Measurements from ENCODE around the gene AZU1. TPM values are rescaled to one million over a fixed set of nuclear protein-coding genes. Genes with fewer than 3 reads are reported as not detected.

The AZU1 gene
- total RNA-seq, 1 experiment from 2014 or later, result not detected

DNA sequence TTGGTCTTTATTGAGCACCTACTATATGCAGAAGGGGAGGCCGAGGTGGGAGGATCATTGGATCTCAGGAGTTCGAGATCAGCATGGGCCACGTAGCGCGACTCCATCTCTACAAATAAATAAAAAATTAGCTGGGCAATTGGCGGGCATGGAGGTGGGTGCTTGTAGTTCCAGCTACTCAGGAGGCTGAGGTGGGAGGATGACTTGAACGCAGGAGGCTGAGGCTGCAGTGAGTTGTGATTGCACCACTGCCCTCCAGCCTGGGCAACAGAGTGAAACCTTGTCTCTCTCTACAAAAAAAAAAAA, 35.6 kb downstream of the AZU1 start:
- Histone ChIP-seq H3K4me3 (ENCODE audit: low read length) (no peak overlapping the region), H3K9me3 (ENCODE audit: low read length) (no peaks in the 10 kb centered on the region), H3K4me2 (ENCODE audit: low read length) (no peak overlapping the region), H4K20me1 (ENCODE audit: low read length) (no peaks in the 10 kb centered on the region), H3F3A (ENCODE audit: low read length, unreplicated experiment) (no peaks in the 10 kb centered on the region), H3K36me3 (ENCODE audit: low read depth, low read length) (no peaks in the 10 kb centered on the region), H3K27ac (ENCODE audit: low read length) (no peak overlapping the region), H3K27me3 (ENCODE audit: low read length) (no peaks in the 10 kb centered on the region), H3K79me2 (ENCODE audit: low read length) (no peaks in the 10 kb centered on the region), H3K9ac (ENCODE audit: low read length) (no peak overlapping the region), H3K4me1 (ENCODE audit: insufficient read depth, low read length) (no peaks in the 10 kb centered on the region), H2AFZ (ENCODE audit: low read length) (no peak overlapping the region), H3K9me2 (replicated peaks; ENCODE audit: low read length) (no peaks in the 10 kb centered on the region)
- intact Hi-C loops (cut with micrococcal nuclease), result no loop called here
- ATAC-seq (no peak), DNase-seq (no peak)
- TF ChIP-seq EZH2 (IDR thresholded peaks at IDR 0.05; ENCODE audit: low read length, unreplicated experiment), result no peak
- TF ChIP-seq, protein P1, sequence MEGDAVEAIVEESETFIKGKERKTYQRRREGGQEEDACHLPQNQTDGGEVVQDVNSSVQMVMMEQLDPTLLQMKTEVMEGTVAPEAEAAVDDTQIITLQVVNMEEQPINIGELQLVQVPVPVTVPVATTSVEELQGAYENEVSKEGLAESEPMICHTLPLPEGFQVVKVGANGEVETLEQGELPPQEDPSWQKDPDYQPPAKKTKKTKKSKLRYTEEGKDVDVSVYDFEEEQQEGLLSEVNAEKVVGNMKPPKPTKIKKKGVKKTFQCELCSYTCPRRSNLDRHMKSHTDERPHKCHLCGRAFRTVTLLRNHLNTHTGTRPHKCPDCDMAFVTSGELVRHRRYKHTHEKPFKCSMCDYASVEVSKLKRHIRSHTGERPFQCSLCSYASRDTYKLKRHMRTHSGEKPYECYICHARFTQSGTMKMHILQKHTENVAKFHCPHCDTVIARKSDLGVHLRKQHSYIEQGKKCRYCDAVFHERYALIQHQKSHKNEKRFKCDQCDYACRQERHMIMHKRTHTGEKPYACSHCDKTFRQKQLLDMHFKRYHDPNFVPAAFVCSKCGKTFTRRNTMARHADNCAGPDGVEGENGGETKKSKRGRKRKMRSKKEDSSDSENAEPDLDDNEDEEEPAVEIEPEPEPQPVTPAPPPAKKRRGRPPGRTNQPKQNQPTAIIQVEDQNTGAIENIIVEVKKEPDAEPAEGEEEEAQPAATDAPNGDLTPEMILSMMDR (conservative IDR thresholded peaks at IDR 0.05; ENCODE audit: low read depth, low read length), result no peak
- no peak for TF ChIP-seq EZH2phosphoT487 (IDR thresholded peaks at IDR 0.05; ENCODE audit: borderline replicate concordance, low read length)
- BruUV-seq (replicated peaks), result no TSS peak
- POLR2A ChIA-PET (ENCODE audit: unreplicated experiment), result interaction anchor here (0.6 kb wide), 1 partner anchor 13 kb away, joined by 5 read pairs; no protein-coding TSS in a partner anchor
- CTCF ChIA-PET, result no interaction called here

DNA sequence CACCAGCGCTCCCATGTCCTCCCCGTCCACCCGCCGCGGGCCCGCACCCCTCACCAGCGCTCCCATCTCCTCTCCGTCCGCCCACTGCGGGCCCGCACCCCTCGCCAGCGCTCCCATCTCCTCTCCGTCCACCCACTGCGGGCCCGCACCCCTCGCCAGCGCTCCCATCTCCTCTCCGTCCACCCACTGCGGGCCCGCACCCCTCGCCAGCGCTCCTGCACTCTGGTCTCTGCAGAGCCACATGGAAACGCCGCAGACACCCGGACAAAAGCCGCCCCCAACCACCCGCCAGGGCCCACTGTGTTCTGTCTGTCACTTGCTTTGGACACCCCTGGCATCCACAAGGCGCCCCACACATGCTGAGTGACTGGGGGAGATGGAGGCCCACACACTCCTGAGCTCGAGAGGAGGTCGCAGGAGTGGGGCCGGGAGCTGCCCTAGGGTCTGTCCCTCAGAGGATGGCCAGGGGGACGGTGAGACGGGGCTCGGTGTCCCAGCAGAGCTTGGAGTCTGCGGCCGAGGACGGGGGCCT, 39.2 kb downstream of the AZU1 start:
- Histone ChIP-seq H2AFZ (ENCODE audit: low read length) (no peak overlapping the region), H3K9me2 (replicated peaks; ENCODE audit: low read length) (no peaks in the 10 kb centered on the region), H3K27me3 (ENCODE audit: low read length) (no peaks in the 10 kb centered on the region), H3K4me3 (ENCODE audit: low read length) (no peak overlapping the region), H3K36me3 (ENCODE audit: low read depth, low read length) (no peaks in the 10 kb centered on the region), H3K9me3 (ENCODE audit: low read length) (no peaks in the 10 kb centered on the region), H3F3A (ENCODE audit: low read length, unreplicated experiment) (no peaks in the 10 kb centered on the region), H3K27ac (ENCODE audit: low read length) (no peak overlapping the region), H3K79me2 (ENCODE audit: low read length) (no peaks in the 10 kb centered on the region), H4K20me1 (ENCODE audit: low read length) (no peaks in the 10 kb centered on the region), H3K4me1 (ENCODE audit: insufficient read depth, low read length) (peaks cover 12% of the 10 kb centered on the region), H3K4me2 (ENCODE audit: low read length) (no peak overlapping the region), H3K9ac (ENCODE audit: low read length) (no peak overlapping the region)
- ChIA-PET POLR2A (ENCODE audit: unreplicated experiment) (no interaction called here), CTCF (interaction anchor here (0.5 kb wide), 1 partner anchor 69 kb away, joined by 3 read pairs; no protein-coding TSS in a partner anchor)
- ATAC-seq (no peak), DNase-seq (no peak)
- BruUV-seq (replicated peaks), result no TSS peak
- intact Hi-C loops (cut with micrococcal nuclease), result no loop called here
- TF ChIP-seq, protein P1 (conservative IDR thresholded peaks at IDR 0.05; ENCODE audit: low read depth, low read length), result no peak
- TF ChIP-seq EZH2phosphoT487 (IDR thresholded peaks at IDR 0.05; ENCODE audit: borderline replicate concordance, low read length) (no peak), EZH2 (IDR thresholded peaks at IDR 0.05; ENCODE audit: low read length, unreplicated experiment) (no peak)

DNA sequence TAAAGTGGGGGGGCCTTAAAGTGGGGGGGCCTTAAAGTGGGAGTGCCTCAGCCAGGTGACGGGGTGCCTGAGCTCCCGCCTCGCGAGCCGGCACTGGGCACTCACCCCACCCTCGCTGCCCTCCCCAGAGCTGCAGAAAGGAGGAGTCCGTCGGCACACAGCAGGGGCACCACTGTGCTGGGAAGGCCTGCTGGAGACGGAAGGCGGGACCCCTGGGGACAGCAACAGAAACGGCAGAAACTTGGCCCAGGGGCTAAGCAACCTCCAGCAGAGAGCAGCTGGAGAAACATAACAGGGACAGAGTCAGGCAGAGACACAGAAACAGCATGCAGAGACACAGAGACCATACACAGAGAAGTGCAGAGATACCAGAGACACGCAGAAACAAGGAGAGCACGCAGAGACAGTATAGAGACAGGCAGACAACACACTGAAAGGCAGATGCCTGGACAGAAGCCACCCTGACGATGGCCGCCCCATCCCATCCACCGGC, 39.7 kb downstream of the AZU1 start:
- Histone ChIP-seq H3K27ac (ENCODE audit: low read length) (no peak overlapping the region), H3K9me2 (replicated peaks; ENCODE audit: low read length) (no peaks in the 10 kb centered on the region), H4K20me1 (ENCODE audit: low read length) (no peaks in the 10 kb centered on the region), H3K9me3 (ENCODE audit: low read length) (no peaks in the 10 kb centered on the region), H3K4me3 (ENCODE audit: low read length) (no peak overlapping the region), H3K36me3 (ENCODE audit: low read depth, low read length) (no peaks in the 10 kb centered on the region), H3F3A (ENCODE audit: low read length, unreplicated experiment) (no peaks in the 10 kb centered on the region), H3K9ac (ENCODE audit: low read length) (no peak overlapping the region), H3K4me2 (ENCODE audit: low read length) (no peak overlapping the region), H2AFZ (ENCODE audit: low read length) (no peak overlapping the region), H3K27me3 (ENCODE audit: low read length) (no peaks in the 10 kb centered on the region), H3K4me1 (ENCODE audit: insufficient read depth, low read length) (peaks cover 12% of the 10 kb centered on the region), H3K79me2 (ENCODE audit: low read length) (no peaks in the 10 kb centered on the region)
- ATAC-seq (no peak), DNase-seq (no peak)
- CTCF ChIA-PET, result no interaction called here
- POLR2A ChIA-PET (ENCODE audit: unreplicated experiment), result no interaction called here
- TF ChIP-seq, protein P1 (conservative IDR thresholded peaks at IDR 0.05; ENCODE audit: low read depth, low read length), result no peak
- TF ChIP-seq EZH2 (IDR thresholded peaks at IDR 0.05; ENCODE audit: low read length, unreplicated experiment), result no peak
- no peak for TF ChIP-seq EZH2phosphoT487 (IDR thresholded peaks at IDR 0.05; ENCODE audit: borderline replicate concordance, low read length)
- intact Hi-C loops (cut with micrococcal nuclease), result no loop called here
- BruUV-seq (replicated peaks), result no TSS peak
